SK-N-SH (cell line): ENCODE data around the gene ATF6. TPM values are rescaled to one million over a fixed set of nuclear protein-coding genes. Genes with fewer than 3 reads are reported as not detected.

Source experiments
- CTCF ChIA-PET: fragments of 300-600, 350-600 bp; formaldehyde crosslinking; extraction: SDS; loops from one replicate; lab custom pipeline; 2021; lab: Yijun Ruan, JAX
- POLR2A ChIA-PET: fragments of 350-600 bp; sonication (Branson Sonifier 250); formaldehyde crosslinking; extraction: SDS; loops from one replicate; lab custom pipeline; 2020; ENCODE audit warnings: antibody characterized with exemption, inconsistent platforms; lab: Yijun Ruan, JAX
- DNase-seq: peaks from one replicate; pipeline ENCODE4 v3.0.0; 2012
- H2AFZ ChIP-seq: fragments of 200-600 bp; sonication (generic); 2 replicates; pipeline ENCODE4 v1.8.1; 2016; ENCODE audit warnings: antibody characterized with exemption, mild to moderate bottlenecking, low read depth
- H3F3A ChIP-seq: fragments of 200-600 bp; sonication (generic); replicated peaks from 2 replicates; pipeline ENCODE3; 2016; ENCODE audit warnings: antibody characterized with exemption, mild to moderate bottlenecking; ENCODE audit not compliant: insufficient read depth
- H3K27ac ChIP-seq, 2 experiments: fragments of 200-500 bp in 1 of 2; fragments of 200-600 bp in 1 of 2; sonication (Bioruptor generic) in 1 of 2; sonication (generic), shearing (Covaris generic) in 1 of 2; 2 replicates each; pipeline versions ENCODE4 v1.5.1 to v1.6.1; 2014 to 2016; ENCODE audit warnings: low read depth in 2 of 2, inconsistent platforms in 1 of 2, low read length in 1 of 2, mild to moderate bottlenecking in 1 of 2, mixed read lengths in 1 of 2
- H3K27me3 ChIP-seq: fragments of 200-600 bp; sonication (generic), shearing (Covaris generic); 2 replicates; pipeline ENCODE4 v1.6.1; 2016; ENCODE audit warnings: mixed run types; ENCODE audit not compliant: insufficient read depth
- H3K36me3 ChIP-seq, 2 experiments: fragments of 200-500 bp in 1 of 2; fragments of 200-600 bp in 1 of 2; sonication (Bioruptor generic) in 1 of 2; sonication (generic) in 1 of 2; replicated peaks in 1 of 2; 2 replicates each; pipeline versions ENCODE3 to v1.5.1; 2014 to 2016; ENCODE audit warnings: low read length in 1 of 2, mild to moderate bottlenecking in 1 of 2; ENCODE audit not compliant: insufficient read depth in 2 of 2, control insufficient read depth in 1 of 2
- H3K4me1 ChIP-seq, 2 experiments: fragments of 200-500 bp in 1 of 2; fragments of 200-600 bp in 1 of 2; sonication (Bioruptor generic) in 1 of 2; sonication (generic), shearing (Covaris generic) in 1 of 2; 2 replicates each; pipeline versions ENCODE4 v1.5.1 to v1.6.1; 2014 to 2016; ENCODE audit warnings: low read depth in 1 of 2, low read length in 1 of 2, mixed run types in 1 of 2; ENCODE audit not compliant: insufficient read depth in 2 of 2, control insufficient read depth in 1 of 2
- H3K4me2 ChIP-seq: fragments of 200-600 bp; sonication (generic), shearing (Covaris generic); 2 replicates; pipeline ENCODE4 v1.6.1; 2017; ENCODE audit warnings: mixed run types
- H3K4me3 ChIP-seq, 2 experiments: fragments of 200-500 bp in 1 of 2; fragments of 200-600 bp in 1 of 2; sonication (Bioruptor generic) in 1 of 2; sonication (generic), shearing (Covaris generic) in 1 of 2; 2 replicates each; pipeline versions ENCODE4 v1.5.1 to v1.8.1; 2014 to 2016; ENCODE audit warnings: low read depth in 2 of 2, inconsistent platforms in 1 of 2, low read length in 1 of 2, mild to moderate bottlenecking in 1 of 2, mixed read lengths in 1 of 2, moderate library complexity in 1 of 2
- H3K79me2 ChIP-seq: fragments of 200-600 bp; sonication (generic); 2 replicates; pipeline ENCODE4 v1.8.1; 2017; ENCODE audit warnings: mild to moderate bottlenecking; ENCODE audit not compliant: insufficient read depth
- H3K9ac ChIP-seq: fragments of 200-600 bp; sonication (generic); 2 replicates; pipeline ENCODE4 v1.6.1; 2017; ENCODE audit warnings: mixed run types
- H3K9me2 ChIP-seq: fragments of 200-600 bp; sonication (generic); 2 replicates; pipeline ENCODE4 v1.6.1; 2017; ENCODE audit warnings: mixed run types
- H3K9me3 ChIP-seq: fragments of 200-600 bp; sonication (generic); 2 replicates; pipeline ENCODE4 v1.6.1; 2017; ENCODE audit warnings: mixed run types, mild to moderate bottlenecking, moderate library complexity
- H4K20me1 ChIP-seq: fragments of 200-600 bp; sonication (generic); 2 replicates; pipeline ENCODE4 v1.6.1; 2017; ENCODE audit warnings: mild to moderate bottlenecking, mixed run types; ENCODE audit not compliant: insufficient read depth
- EP300 ChIP-seq, 2 experiments: IDR thresholded peaks; 2 replicates each; pipeline versions ENCODE4 v1.4.0 to v1.6.1; 2012; ENCODE audit warnings: borderline replicate concordance in 1 of 2, low read depth in 1 of 2, low read length in 1 of 2
- EZH2phosphoT487 ChIP-seq: fragments of 200-600 bp; sonication (generic); IDR thresholded peaks from 2 replicates; pipeline ENCODE4 v1.6.1; 2017; ENCODE audit warnings: low read depth, mixed run types, mild to moderate bottlenecking, antibody characterized with exemption, moderate library complexity, borderline replicate concordance
- FOSL2 ChIP-seq: IDR thresholded peaks from 2 replicates; pipeline ENCODE4 v1.4.0; 2012; ENCODE audit warnings: low read depth, mild to moderate bottlenecking, moderate library complexity, borderline replicate concordance
- FOXJ3 ChIP-seq: sonication (generic); formaldehyde crosslinking; IDR thresholded peaks from 2 replicates; pipeline ENCODE4 v1.5.1; 2020; ENCODE audit warnings: mild to moderate bottlenecking, missing genetic modification reagents
- MEF2A ChIP-seq: IDR thresholded peaks from 2 replicates; pipeline ENCODE4 v1.4.0; 2012; ENCODE audit warnings: low read depth, borderline replicate concordance
- NFIC ChIP-seq: IDR thresholded peaks from 2 replicates; pipeline ENCODE4 v1.4.0; 2012; ENCODE audit warnings: borderline replicate concordance
- NRF1 ChIP-seq: IDR thresholded peaks from 2 replicates; pipeline ENCODE4 v1.6.1; 2012; ENCODE audit warnings: low read depth, mild to moderate bottlenecking, low read length
- RXRA ChIP-seq: IDR thresholded peaks from 2 replicates; pipeline ENCODE4 v1.4.0; 2012; ENCODE audit warnings: low read depth, mild to moderate bottlenecking, borderline replicate concordance
- SMC3 ChIP-seq: IDR thresholded peaks from 2 replicates; pipeline ENCODE4 v1.6.1; 2012; ENCODE audit warnings: low read depth, low read length, improper control_type of control experiment
- TAF1 ChIP-seq: IDR thresholded peaks from 2 replicates; pipeline ENCODE4 v1.6.1; 2012; ENCODE audit warnings: low read depth, mild to moderate bottlenecking, low read length, moderate library complexity, borderline replicate concordance
- TEAD4 ChIP-seq: IDR thresholded peaks from 2 replicates; pipeline ENCODE4 v1.4.0; 2012; ENCODE audit warnings: mild to moderate bottlenecking, borderline replicate concordance; ENCODE audit not compliant: insufficient read depth
- USF1 ChIP-seq: IDR thresholded peaks from 2 replicates; pipeline ENCODE4 v1.4.0; 2012; ENCODE audit warnings: low read depth, borderline replicate concordance
- YY1 ChIP-seq: IDR thresholded peaks from 2 replicates; pipeline ENCODE4 v1.4.0; 2012; ENCODE audit warnings: low read depth, mild to moderate bottlenecking
- WGBS: methylation state at CpG from one replicate; pipeline ENCODE4 v1.1.6; 2017; ENCODE audit warnings: low lambda C conversion rate; 5-methylcytosine and 5-hydroxymethylcytosine counted together
- polyA plus RNA-seq, 3 experiments: library from polyadenylated mRNA; depleted of rRNA; stranded (reverse); fragments of >200 nt; gene quantifications; 2 replicates each; pipeline ENCODE4 v1.2.3, GENCODE V29; 2012
- TF ChIP-seq, protein P1 (sequence below): fragments of 200-600 bp; sonication (generic); IDR thresholded peaks from 2 replicates; pipeline ENCODE4 v1.6.1; 2017; ENCODE audit warnings: antibody characterized with exemption, mild to moderate bottlenecking, moderate library complexity
- TF ChIP-seq, protein P2 (sequence below): fragments of 150-350 bp; IDR thresholded peaks from 2 replicates; pipeline ENCODE4 v1.6.1; 2016; ENCODE audit warnings: mild to moderate bottlenecking, low read depth, low read length
- TF ChIP-seq, protein P3 (sequence below): IDR thresholded peaks from 2 replicates; pipeline ENCODE4 v1.6.1; 2012; ENCODE audit warnings: mild to moderate bottlenecking, low read depth, low read length, moderate library complexity
- TF ChIP-seq, protein P4 (sequence below): IDR thresholded peaks from 2 replicates; pipeline ENCODE4 v1.4.0; 2012; ENCODE audit warnings: low read depth, borderline replicate concordance

ATF6 gene
- polyA plus RNA-seq, 1 of the 3 experiments (the other 2 are of a cell fraction), result 8.8 TPM

GRCh38 chr1:161913482-161914140, 147.5 kb downstream of the ATF6 start:
- Histone ChIP-seq H3K36me3 (peaks cover 8 to 14% of the 10 kb centered on the region in 2 experiments), H3K4me1 (peaks cover 7 to 18% of the 10 kb centered on the region in 2 experiments; a peak in 2 of 4 replicates), H4K20me1 (no peaks in the 10 kb centered on the region), H3K27me3 (no peaks in the 10 kb centered on the region), H2AFZ (no peak overlapping the region), H3K9me3 (no peaks in the 10 kb centered on the region)
- ChIA-PET CTCF (no interaction called here), POLR2A (no interaction called here)
- TF ChIP-seq USF1 (no peak), NFIC (peak; percentile 27; the same call in 1 of the 2 replicates)
- TF ChIP-seq, all 33 proteins: peak for 1
- H3K27ac ChIP-seq, result peak overlapping the region in 1 of 2 experiments; percentile 67; a peak in 2 of 4 replicates
- H3K9ac ChIP-seq, result no peak overlapping the region
- no peak overlapping the region for H3K4me3 ChIP-seq
- H3K79me2 ChIP-seq, result no peaks in the 10 kb centered on the region
- no peak overlapping the region for H3K4me2 ChIP-seq
- no peak for DNase-seq
- peaks cover 20% of the 10 kb centered on the region for H3F3A ChIP-seq
- no peaks in the 10 kb centered on the region for H3K9me2 ChIP-seq

DNA sequence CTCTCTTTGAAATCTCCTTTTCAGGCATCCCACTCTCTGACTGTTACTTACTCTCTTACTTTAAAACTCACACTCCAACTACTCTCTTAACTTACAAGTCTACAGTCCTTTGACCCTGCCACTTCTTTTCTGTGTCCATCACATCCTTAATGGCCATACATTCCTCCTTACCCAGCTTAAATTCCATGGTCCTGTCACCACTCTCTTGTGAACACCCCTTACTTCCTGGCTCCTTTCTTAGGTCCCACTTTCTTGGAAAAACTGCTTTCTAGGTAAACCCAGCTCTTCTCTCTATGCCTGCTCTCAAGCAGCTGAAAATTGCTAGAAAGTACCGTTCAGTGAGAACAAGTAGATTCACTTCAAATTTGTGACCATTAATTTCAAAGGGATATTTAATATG, 148.5 kb downstream of the ATF6 start:
- Histone ChIP-seq H4K20me1 (no peaks in the 10 kb centered on the region), H3F3A (peaks cover 20% of the 10 kb centered on the region), H2AFZ (no peak overlapping the region), H3K9ac (no peak overlapping the region), H3K79me2 (no peaks in the 10 kb centered on the region), H3K9me3 (no peaks in the 10 kb centered on the region), H3K9me2 (no peaks in the 10 kb centered on the region), H3K36me3 (peaks cover 8 to 14% of the 10 kb centered on the region in 2 experiments), H3K4me2 (no peak overlapping the region), H3K27me3 (no peaks in the 10 kb centered on the region), H3K4me1 (peaks cover 7 to 12% of the 10 kb centered on the region in 2 experiments; a peak in 2 of 4 replicates), H3K27ac (peak overlapping the region in 1 of 2 experiments; percentile 67; a peak in 1 of 4 replicates), H3K4me3 (no peak overlapping the region)
- DNase-seq, result no peak
- ChIA-PET POLR2A (no interaction called here), CTCF (no interaction called here)
- WGBS, result 95% methylated on average over 1 of the region's 1 CpG
- TF ChIP-seq, protein P1, sequence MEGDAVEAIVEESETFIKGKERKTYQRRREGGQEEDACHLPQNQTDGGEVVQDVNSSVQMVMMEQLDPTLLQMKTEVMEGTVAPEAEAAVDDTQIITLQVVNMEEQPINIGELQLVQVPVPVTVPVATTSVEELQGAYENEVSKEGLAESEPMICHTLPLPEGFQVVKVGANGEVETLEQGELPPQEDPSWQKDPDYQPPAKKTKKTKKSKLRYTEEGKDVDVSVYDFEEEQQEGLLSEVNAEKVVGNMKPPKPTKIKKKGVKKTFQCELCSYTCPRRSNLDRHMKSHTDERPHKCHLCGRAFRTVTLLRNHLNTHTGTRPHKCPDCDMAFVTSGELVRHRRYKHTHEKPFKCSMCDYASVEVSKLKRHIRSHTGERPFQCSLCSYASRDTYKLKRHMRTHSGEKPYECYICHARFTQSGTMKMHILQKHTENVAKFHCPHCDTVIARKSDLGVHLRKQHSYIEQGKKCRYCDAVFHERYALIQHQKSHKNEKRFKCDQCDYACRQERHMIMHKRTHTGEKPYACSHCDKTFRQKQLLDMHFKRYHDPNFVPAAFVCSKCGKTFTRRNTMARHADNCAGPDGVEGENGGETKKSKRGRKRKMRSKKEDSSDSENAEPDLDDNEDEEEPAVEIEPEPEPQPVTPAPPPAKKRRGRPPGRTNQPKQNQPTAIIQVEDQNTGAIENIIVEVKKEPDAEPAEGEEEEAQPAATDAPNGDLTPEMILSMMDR, result no peak
- TF ChIP-seq TEAD4 (no peak), TAF1 (no peak), EZH2phosphoT487 (no peak), MEF2A (no peak), NRF1 (no peak), RXRA (no peak), YY1 (no peak), FOXJ3 (CRISPR knock-in tag) (no peak), SMC3 (no peak), FOSL2 (no peak), EP300 (IDR thresholded peaks at IDR 0.05; ENCODE audit: borderline replicate concordance in 1 of 2, low read depth in 1 of 2, low read length in 1 of 2) (no peak)
- TF ChIP-seq, protein P2, sequence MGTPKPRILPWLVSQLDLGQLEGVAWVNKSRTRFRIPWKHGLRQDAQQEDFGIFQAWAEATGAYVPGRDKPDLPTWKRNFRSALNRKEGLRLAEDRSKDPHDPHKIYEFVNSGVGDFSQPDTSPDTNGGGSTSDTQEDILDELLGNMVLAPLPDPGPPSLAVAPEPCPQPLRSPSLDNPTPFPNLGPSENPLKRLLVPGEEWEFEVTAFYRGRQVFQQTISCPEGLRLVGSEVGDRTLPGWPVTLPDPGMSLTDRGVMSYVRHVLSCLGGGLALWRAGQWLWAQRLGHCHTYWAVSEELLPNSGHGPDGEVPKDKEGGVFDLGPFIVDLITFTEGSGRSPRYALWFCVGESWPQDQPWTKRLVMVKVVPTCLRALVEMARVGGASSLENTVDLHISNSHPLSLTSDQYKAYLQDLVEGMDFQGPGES, result no peak
- TF ChIP-seq, protein P3, sequence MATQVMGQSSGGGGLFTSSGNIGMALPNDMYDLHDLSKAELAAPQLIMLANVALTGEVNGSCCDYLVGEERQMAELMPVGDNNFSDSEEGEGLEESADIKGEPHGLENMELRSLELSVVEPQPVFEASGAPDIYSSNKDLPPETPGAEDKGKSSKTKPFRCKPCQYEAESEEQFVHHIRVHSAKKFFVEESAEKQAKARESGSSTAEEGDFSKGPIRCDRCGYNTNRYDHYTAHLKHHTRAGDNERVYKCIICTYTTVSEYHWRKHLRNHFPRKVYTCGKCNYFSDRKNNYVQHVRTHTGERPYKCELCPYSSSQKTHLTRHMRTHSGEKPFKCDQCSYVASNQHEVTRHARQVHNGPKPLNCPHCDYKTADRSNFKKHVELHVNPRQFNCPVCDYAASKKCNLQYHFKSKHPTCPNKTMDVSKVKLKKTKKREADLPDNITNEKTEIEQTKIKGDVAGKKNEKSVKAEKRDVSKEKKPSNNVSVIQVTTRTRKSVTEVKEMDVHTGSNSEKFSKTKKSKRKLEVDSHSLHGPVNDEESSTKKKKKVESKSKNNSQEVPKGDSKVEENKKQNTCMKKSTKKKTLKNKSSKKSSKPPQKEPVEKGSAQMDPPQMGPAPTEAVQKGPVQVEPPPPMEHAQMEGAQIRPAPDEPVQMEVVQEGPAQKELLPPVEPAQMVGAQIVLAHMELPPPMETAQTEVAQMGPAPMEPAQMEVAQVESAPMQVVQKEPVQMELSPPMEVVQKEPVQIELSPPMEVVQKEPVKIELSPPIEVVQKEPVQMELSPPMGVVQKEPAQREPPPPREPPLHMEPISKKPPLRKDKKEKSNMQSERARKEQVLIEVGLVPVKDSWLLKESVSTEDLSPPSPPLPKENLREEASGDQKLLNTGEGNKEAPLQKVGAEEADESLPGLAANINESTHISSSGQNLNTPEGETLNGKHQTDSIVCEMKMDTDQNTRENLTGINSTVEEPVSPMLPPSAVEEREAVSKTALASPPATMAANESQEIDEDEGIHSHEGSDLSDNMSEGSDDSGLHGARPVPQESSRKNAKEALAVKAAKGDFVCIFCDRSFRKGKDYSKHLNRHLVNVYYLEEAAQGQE, result no peak
- TF ChIP-seq, protein P4, sequence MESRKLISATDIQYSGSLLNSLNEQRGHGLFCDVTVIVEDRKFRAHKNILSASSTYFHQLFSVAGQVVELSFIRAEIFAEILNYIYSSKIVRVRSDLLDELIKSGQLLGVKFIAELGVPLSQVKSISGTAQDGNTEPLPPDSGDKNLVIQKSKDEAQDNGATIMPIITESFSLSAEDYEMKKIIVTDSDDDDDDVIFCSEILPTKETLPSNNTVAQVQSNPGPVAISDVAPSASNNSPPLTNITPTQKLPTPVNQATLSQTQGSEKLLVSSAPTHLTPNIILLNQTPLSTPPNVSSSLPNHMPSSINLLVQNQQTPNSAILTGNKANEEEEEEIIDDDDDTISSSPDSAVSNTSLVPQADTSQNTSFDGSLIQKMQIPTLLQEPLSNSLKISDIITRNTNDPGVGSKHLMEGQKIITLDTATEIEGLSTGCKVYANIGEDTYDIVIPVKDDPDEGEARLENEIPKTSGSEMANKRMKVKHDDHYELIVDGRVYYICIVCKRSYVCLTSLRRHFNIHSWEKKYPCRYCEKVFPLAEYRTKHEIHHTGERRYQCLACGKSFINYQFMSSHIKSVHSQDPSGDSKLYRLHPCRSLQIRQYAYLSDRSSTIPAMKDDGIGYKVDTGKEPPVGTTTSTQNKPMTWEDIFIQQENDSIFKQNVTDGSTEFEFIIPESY, result no peak
